ENCODE results near the gene IDS. TPM values are rescaled to one million over a fixed set of nuclear protein-coding genes. Genes with fewer than 3 reads are reported as not detected.
A peak's percentile ranks its signal among the peaks of the same experiment; 100 is the strongest.
"Not testable (repeated sequence)": the region's sequence is repeated elsewhere in the genome, so short reads cannot be mapped to it uniquely, and the experiment has no call there.

IDS gene
- polyA plus RNA-seq, 5 donors, result 29.6 to 42.9 (median 37.4) TPM

- not testable (repeated sequence) for DNase-seq
These were observed 27.8 kb upstream of the IDS start for GRCh38 chrX:149532868-149533267.

- DNase-seq, result no peak
These were observed 26.5 kb upstream of the IDS start for GRCh38 chrX:149531599-149531998.

GRCh38 chrX:149528381-149528780 lies 23.3 kb upstream of the IDS start:
- DNase-seq, result no peak

- no peak for DNase-seq
These were observed 22.6 kb upstream of the IDS start for GRCh38 chrX:149527705-149528104.

- DNase-seq, result not testable (repeated sequence)
These were observed 21.4 kb upstream of the IDS start for GRCh38 chrX:149526318-149527033.

- not testable (repeated sequence) for DNase-seq
These were observed 20.8 kb upstream of the IDS start for GRCh38 chrX:149525903-149526302.

- not testable (repeated sequence) for DNase-seq
These were observed 20.3 kb upstream of the IDS start for GRCh38 chrX:149525389-149525788.

GRCh38 chrX:149522916-149523315 lies 17.8 kb upstream of the IDS start:
- no peak for DNase-seq

GRCh38 chrX:149521438-149521837 lies 16.3 kb upstream of the IDS start:
- DNase-seq, result no peak

GRCh38 chrX:149520636-149521277 lies 15.7 kb upstream of the IDS start:
- DNase-seq, result not testable (repeated sequence)

- no peak for DNase-seq
These were observed 13.1 kb upstream of the IDS start for GRCh38 chrX:149518236-149518635.

GRCh38 chrX:149517308-149517707 lies 12.2 kb upstream of the IDS start:
- no peak for DNase-seq

- DNase-seq, result no peak
These were observed 11.5 kb upstream of the IDS start for GRCh38 chrX:149516604-149517003.

- DNase-seq, result no peak
These were observed 11.0 kb upstream of the IDS start for GRCh38 chrX:149515954-149516602.

- DNase-seq, result no peak
These were observed 8.8 kb upstream of the IDS start for GRCh38 chrX:149513825-149514428.

GRCh38 chrX:149512225-149512885 lies 7.2 kb upstream of the IDS start:
- DNase-seq, result peak in 1 of 2 donors; percentile 9

GRCh38 chrX:149511081-149511480 lies 6.0 kb upstream of the IDS start:
- no peak for DNase-seq

- DNase-seq, result no peak
These were observed 5.3 kb upstream of the IDS start for GRCh38 chrX:149510386-149510785.

GRCh38 chrX:149508467-149508866 lies 3.4 kb upstream of the IDS start:
- no peak for DNase-seq

- no peak for DNase-seq
These were observed 1.2 kb upstream of the IDS start for GRCh38 chrX:149506349-149506748.

- no peak for DNase-seq
These were observed 565 bp upstream of the IDS start for GRCh38 chrX:149505671-149506070.
